NCI-H345 treated with DMSO at 0.1 percent for 48 hours (cell line): ENCODE measurements around the gene DGCR2.
"Not testable (repeated sequence)": the region's sequence is repeated elsewhere in the genome, so short reads cannot be mapped to it uniquely, and the experiment has no call there.

Source experiments
- DNase-seq: peaks from one replicate; lab custom pipeline; 2025; ENCODE audit not compliant: unreplicated experiment; lab: John Stamatoyannopoulos, UW

DGCR2 gene

DNA sequence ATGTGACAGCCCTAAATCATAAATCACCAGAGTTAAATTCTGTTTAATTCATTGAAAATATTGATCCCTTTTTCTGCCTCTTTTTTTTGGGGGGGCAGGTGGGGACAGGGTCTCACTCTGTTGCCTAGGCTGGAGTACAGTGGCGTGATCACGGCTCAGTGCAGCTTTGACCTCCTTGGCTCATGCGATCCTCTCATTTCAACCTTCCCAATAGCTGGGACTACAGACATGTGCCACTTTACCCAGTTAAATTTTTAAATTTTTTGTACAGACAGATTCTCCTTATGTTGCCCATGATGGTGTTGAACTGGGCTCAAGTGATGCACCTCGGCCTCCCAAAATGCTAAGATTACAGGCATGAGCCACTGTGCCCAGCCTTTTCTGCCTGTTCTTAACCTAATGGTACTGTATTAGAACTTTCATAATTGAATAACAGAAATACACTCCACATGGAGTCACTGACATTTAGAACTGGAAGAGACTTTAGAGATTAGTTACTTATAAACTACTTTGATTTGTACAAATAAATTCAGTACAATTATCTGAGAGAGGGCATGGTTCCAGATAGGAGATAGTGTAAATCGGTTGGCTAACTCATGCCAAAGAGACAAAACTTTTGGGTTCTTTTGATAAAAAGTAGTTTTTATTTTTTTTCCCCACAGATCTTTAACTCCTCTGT lies 109.8 kb downstream of the DGCR2 start:
- no peak for DNase-seq

GRCh38 chr22:19011611-19012010 lies 110.6 kb downstream of the DGCR2 start:
- DNase-seq, result not testable (repeated sequence)

DNA sequence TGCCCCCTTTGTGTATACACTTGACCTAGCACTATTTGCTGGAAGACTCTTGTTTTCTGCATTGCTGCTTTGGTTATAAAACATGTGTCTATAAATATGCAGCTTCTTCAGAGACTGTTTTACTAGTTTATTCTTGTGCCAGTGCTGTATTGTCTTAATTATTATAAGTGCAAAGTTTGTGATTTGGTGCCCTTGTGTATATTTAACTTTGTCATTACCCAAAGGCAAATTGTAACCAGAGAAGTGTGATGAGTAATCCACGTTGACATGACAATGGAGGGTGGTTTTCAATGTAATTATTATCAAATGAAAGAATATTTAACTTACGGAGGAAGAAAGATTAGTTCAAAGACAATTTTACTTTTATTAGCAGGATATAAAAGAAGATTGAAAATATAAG lies 111.1 kb downstream of the DGCR2 start:
- no peak for DNase-seq

GRCh38 chr22:19005905-19006304 lies 116.3 kb downstream of the DGCR2 start:
- DNase-seq, result no peak

DNA sequence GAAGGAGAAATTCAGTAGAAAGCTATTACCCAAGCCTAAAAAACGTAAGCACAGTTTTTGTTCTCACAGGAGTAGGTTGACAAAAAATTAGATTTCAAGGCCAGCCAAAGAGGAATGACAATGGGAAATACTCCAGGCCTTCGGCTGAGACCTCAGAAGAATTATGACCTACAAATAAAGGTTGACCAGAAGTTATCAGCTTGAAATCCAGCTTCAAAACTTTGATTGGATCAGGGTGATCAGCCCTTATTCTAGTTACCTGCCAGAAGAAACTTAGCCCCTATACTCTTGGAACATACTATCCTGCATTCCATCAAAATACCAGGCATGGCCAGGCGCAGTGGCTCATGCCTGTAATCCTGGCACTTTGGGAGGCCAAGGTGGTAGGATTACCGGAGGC lies 117.7 kb downstream of the DGCR2 start:
- no peak for DNase-seq

GRCh38 chr22:19003508-19003907 lies 118.7 kb downstream of the DGCR2 start:
- DNase-seq, result no peak

DNA sequence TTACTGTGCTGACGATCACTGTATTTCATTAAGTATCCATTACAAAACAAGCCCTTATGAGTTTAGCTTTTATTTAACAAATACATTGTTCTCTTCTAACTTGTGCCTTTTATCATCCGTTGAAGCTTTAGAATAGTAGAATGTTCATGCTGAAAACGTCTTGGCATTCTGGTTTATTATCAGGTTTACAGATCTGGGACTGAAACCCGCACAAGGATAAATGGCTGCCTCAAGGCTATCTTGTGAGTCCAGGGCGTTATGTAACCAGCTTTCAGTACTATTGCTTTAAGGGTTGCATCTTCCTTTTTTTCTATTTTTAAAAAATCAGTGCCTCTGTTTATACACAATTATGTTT lies 119.6 kb downstream of the DGCR2 start:
- DNase-seq, result no peak

GRCh38 chr22:19001204-19001603 lies 121.0 kb downstream of the DGCR2 start:
- no peak for DNase-seq

- not testable (repeated sequence) for DNase-seq
Measured at GRCh38 chr22:19000106-19000505, 122.1 kb downstream of the DGCR2 start.

- DNase-seq, result no peak
Measured at GRCh38 chr22:18999416-18999815, 122.8 kb downstream of the DGCR2 start.

GRCh38 chr22:18999008-18999407 lies 123.2 kb downstream of the DGCR2 start:
- DNase-seq, result no peak

- DNase-seq, result no peak
Measured at GRCh38 chr22:18997925-18998315, 124.3 kb downstream of the DGCR2 start.

- no peak for DNase-seq
Measured at GRCh38 chr22:18997306-18997924, 124.8 kb downstream of the DGCR2 start.

- no peak for DNase-seq
Measured at GRCh38 chr22:18996376-18996900, 125.8 kb downstream of the DGCR2 start.

- DNase-seq, result no peak
Measured at GRCh38 chr22:18995327-18995711, 126.9 kb downstream of the DGCR2 start.

GRCh38 chr22:18994701-18995326 lies 127.4 kb downstream of the DGCR2 start:
- no peak for DNase-seq

DNA sequence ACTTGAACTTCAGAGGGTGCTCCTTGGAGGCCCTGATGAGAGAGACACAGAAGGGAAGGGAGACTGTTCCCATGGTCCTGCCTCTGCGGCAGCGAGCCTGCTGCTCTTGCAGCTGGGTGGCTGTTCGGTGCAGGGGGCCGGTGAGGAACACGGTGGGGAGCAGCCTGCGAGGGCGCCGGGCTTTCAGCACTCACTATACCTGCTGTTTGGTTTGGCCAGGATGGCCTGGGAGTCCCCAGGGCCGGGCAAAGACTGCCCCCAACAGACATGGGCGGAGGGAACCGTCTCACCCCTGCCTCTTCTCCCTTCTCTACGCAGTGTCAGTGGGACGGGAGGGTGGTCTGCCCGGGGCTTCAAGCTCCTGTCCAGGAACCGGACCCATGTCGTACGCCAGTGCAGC lies 128.2 kb downstream of the DGCR2 start:
- DNase-seq, result no peak

- DNase-seq, result no peak
Measured at GRCh38 chr22:18992543-18993198, 129.5 kb downstream of the DGCR2 start.

- no peak for DNase-seq
Measured at GRCh38 chr22:18991821-18992442, 130.3 kb downstream of the DGCR2 start.

DNA sequence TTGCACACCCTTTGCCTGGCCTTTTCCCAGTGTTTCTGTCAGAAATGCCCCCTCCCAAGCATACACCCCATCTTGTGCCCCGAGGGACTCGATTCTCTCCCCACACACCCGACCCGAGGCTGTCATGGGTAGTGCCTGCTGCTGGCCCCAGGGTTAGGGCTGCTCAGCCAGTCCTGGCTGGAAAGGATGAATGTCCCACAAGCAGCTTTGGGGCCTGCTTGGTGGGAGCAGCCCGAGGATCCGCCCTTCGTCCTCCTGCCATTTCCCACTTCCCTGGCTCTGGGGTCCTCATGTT lies 131.1 kb downstream of the DGCR2 start:
- no peak for DNase-seq

GRCh38 chr22:18990355-18991137 lies 131.7 kb downstream of the DGCR2 start:
- no peak for DNase-seq
